GM23248 (cell line): ENCODE measurements around the gene MYBPC3. TPM values are rescaled to one million over a fixed set of nuclear protein-coding genes. Genes with fewer than 3 reads are reported as not detected.
A peak's percentile ranks its signal among the peaks of the same experiment; 100 is the strongest.

Source experiments
- DNase-seq: peaks from one replicate; pipeline ENCODE4 v3.0.0-alpha.2; 2015
- H2AFZ ChIP-seq: fragments of 200-600 bp; sonication (generic); 2 replicates; pipeline ENCODE4 v1.6.1; 2016; ENCODE audit warnings: antibody characterized with exemption
- H3F3A ChIP-seq: fragments of 200-600 bp; sonication (generic); 2 replicates; pipeline ENCODE4 v1.6.1; 2016; ENCODE audit warnings: mild to moderate bottlenecking, antibody characterized with exemption, mixed run types; ENCODE audit not compliant: insufficient read depth
- H3K27ac ChIP-seq: fragments of 200-600 bp; sonication (generic); 2 replicates; pipeline ENCODE4 v1.5.1; 2016; ENCODE audit warnings: mild to moderate bottlenecking
- H3K27me3 ChIP-seq: fragments of 200-600 bp; sonication (generic); replicated peaks from 2 replicates; pipeline ENCODE4 v1.6.1; 2016; ENCODE audit warnings: mild to moderate bottlenecking; ENCODE audit not compliant: insufficient read depth
- H3K36me3 ChIP-seq: fragments of 200-600 bp; sonication (generic); 2 replicates; pipeline ENCODE4 v1.6.1; 2016; ENCODE audit warnings: low read depth, mild to moderate bottlenecking
- H3K4me1 ChIP-seq: fragments of 200-600 bp; sonication (generic); 2 replicates; pipeline ENCODE4 v1.6.1; 2016; ENCODE audit warnings: mild to moderate bottlenecking; ENCODE audit not compliant: insufficient read depth
- H3K4me2 ChIP-seq: fragments of 200-600 bp; sonication (generic); one replicate; pipeline ENCODE4 v1.6.1; 2016; ENCODE audit warnings: mild to moderate bottlenecking; ENCODE audit not compliant: unreplicated experiment
- H3K4me3 ChIP-seq: fragments of 200-600 bp; sonication (generic); 2 replicates; pipeline ENCODE4 v1.5.1; 2016; ENCODE audit warnings: mild to moderate bottlenecking
- H3K79me2 ChIP-seq: fragments of 200-600 bp; sonication (generic); 2 replicates; pipeline ENCODE4 v1.6.1; 2016; ENCODE audit warnings: mild to moderate bottlenecking; ENCODE audit not compliant: insufficient read depth
- H3K9ac ChIP-seq: fragments of 200-600 bp; sonication (generic); 2 replicates; pipeline ENCODE4 v1.6.1; 2016; ENCODE audit warnings: mild to moderate bottlenecking
- H3K9me2 ChIP-seq: fragments of 200-600 bp; sonication (generic); 2 replicates; pipeline ENCODE4 v1.6.1; 2016; ENCODE audit warnings: mixed run types, mild to moderate bottlenecking, moderate library complexity; ENCODE audit not compliant: insufficient read depth
- H3K9me3 ChIP-seq: fragments of 200-600 bp; sonication (generic); one replicate; pipeline ENCODE4 v1.6.1; 2017; ENCODE audit warnings: low read depth
- H4K20me1 ChIP-seq: fragments of 200-600 bp; sonication (generic); 2 replicates; pipeline ENCODE4 v1.6.0; 2016; ENCODE audit not compliant: insufficient read depth
- EZH2 ChIP-seq: fragments of 200-600 bp; sonication (generic); IDR thresholded peaks from 2 replicates; pipeline ENCODE4 v1.6.1; 2018; ENCODE audit warnings: antibody characterized with exemption, mild to moderate bottlenecking; ENCODE audit not compliant: insufficient read depth, poor library complexity, severe bottlenecking
- EZH2phosphoT487 ChIP-seq: fragments of 200-600 bp; sonication (generic); IDR thresholded peaks from 2 replicates; pipeline ENCODE4 v1.6.1; 2018; ENCODE audit warnings: antibody characterized with exemption, moderate library complexity, mild to moderate bottlenecking, low read depth; ENCODE audit not compliant: insufficient read depth
- WGBS, 2 experiments: methylation state at CpG; one replicate each; pipeline ENCODE4 v1.1.6; 2015 to 2017; ENCODE audit warnings: low lambda C conversion rate in 2 of 2, low coverage in 1 of 2; ENCODE audit errors: missing lambda C conversion rate in 2 of 2; 5-methylcytosine and 5-hydroxymethylcytosine counted together
- in situ Hi-C: fragments of 300-500 bp; cut with MboI; formaldehyde crosslinking; loops from 2 replicates; pipeline ENCODE4 v1.15.0; 2020
- polyA plus RNA-seq: library from polyadenylated mRNA; unstranded; fragments of >200 nt; fragmentation: Nextera tagmentation; extraction: Ambion mirVana; gene quantifications from 2 replicates; pipeline ENCODE4 v1.2.1, GENCODE V29; 2016
- total RNA-seq: library from RNA; depleted of rRNA; stranded (reverse); fragments of >200 nt; shearing (Covaris generic); gene quantifications from 2 replicates; pipeline ENCODE4 v1.2.3, GENCODE V29; 2014

The MYBPC3 gene
- total and polyA plus RNA-seq, 2 experiments from 2014 or later: not detected

GRCh38 chr11:47351156-47352126 lies 1.1 kb downstream of the MYBPC3 start:
- no peaks in the 10 kb centered on the region for H4K20me1 ChIP-seq
- H3K9me2 ChIP-seq: no peaks in the 10 kb centered on the region
- no peak overlapping the region for H3K27ac ChIP-seq
- no peaks in the 10 kb centered on the region for H3K27me3 ChIP-seq
- no peaks in the 10 kb centered on the region for H3K36me3 ChIP-seq
- H3K79me2 ChIP-seq: no peaks in the 10 kb centered on the region
- H3K4me2 ChIP-seq: no peak overlapping the region
- WGBS, 2 experiments: 71 to 72% methylated on average over 29 of the region's 29 CpGs
- H3K4me1 ChIP-seq: no peaks in the 10 kb centered on the region
- no peak for TF ChIP-seq EZH2
- TF ChIP-seq EZH2phosphoT487: no peak
- H2AFZ ChIP-seq: no peak overlapping the region
- no peak overlapping the region for H3K4me3 ChIP-seq
- no peak overlapping the region for H3K9ac ChIP-seq
- in situ Hi-C loops: no loop called here
- no peaks in the 10 kb centered on the region for H3K9me3 ChIP-seq
- 0 out of 2 replicates have a peak, but pooled peaks cover 5% of the 10 kb centered on the region for H3F3A ChIP-seq
- no peak for DNase-seq

- H3K4me1 ChIP-seq: no peaks in the 10 kb centered on the region
- no peak for DNase-seq
- H3K9ac ChIP-seq: no peak overlapping the region
- H3F3A ChIP-seq: no peaks in the 10 kb centered on the region
- 71% methylated on average over 8 to 9 of the region's 9 CpGs for WGBS, 2 experiments
- H3K79me2 ChIP-seq: no peaks in the 10 kb centered on the region
- H3K9me2 ChIP-seq: no peaks in the 10 kb centered on the region
- no peaks in the 10 kb centered on the region for H3K27me3 ChIP-seq
- no peak overlapping the region for H3K4me3 ChIP-seq
- TF ChIP-seq EZH2phosphoT487: no peak
- no peak for TF ChIP-seq EZH2
- no peak overlapping the region for H2AFZ ChIP-seq
- no peaks in the 10 kb centered on the region for H3K36me3 ChIP-seq
- H4K20me1 ChIP-seq: no peaks in the 10 kb centered on the region
- in situ Hi-C loops: no loop called here
- H3K4me2 ChIP-seq: no peak overlapping the region
- no peak overlapping the region for H3K27ac ChIP-seq
- no peaks in the 10 kb centered on the region for H3K9me3 ChIP-seq
Observed at GRCh38 chr11:47350315-47350714, 2.2 kb downstream of the MYBPC3 start.

GRCh38 chr11:47349521-47350095 lies 2.9 kb downstream of the MYBPC3 start:
- in situ Hi-C loops: no loop called here
- TF ChIP-seq EZH2 (no peak), EZH2phosphoT487 (no peak)
- no peaks in the 10 kb centered on the region for H3K9me3 ChIP-seq
- no peaks in the 10 kb centered on the region for H3F3A ChIP-seq
- WGBS, 2 experiments: 82 to 87% methylated on average over 14 to 23 of the region's 23 CpGs
- H3K27ac ChIP-seq: no peak overlapping the region
- H3K4me2 ChIP-seq: no peak overlapping the region
- no peak overlapping the region for H2AFZ ChIP-seq
- H3K4me3 ChIP-seq: no peak overlapping the region
- no peak overlapping the region for H3K9ac ChIP-seq
- H3K27me3 ChIP-seq: no peaks in the 10 kb centered on the region
- no peaks in the 10 kb centered on the region for H3K36me3 ChIP-seq
- H4K20me1 ChIP-seq: no peaks in the 10 kb centered on the region
- DNase-seq: no peak
- H3K4me1 ChIP-seq: no peaks in the 10 kb centered on the region
- H3K9me2 ChIP-seq: no peaks in the 10 kb centered on the region
- H3K79me2 ChIP-seq: no peaks in the 10 kb centered on the region

GRCh38 chr11:47348859-47349258 lies 3.6 kb downstream of the MYBPC3 start:
- Histone ChIP-seq H4K20me1 (no peaks in the 10 kb centered on the region), H3K27ac (no peak overlapping the region), H3K4me2 (no peak overlapping the region), H3K27me3 (no peaks in the 10 kb centered on the region), H3K9me3 (no peaks in the 10 kb centered on the region), H3K9me2 (no peaks in the 10 kb centered on the region), H3F3A (no peaks in the 10 kb centered on the region), H3K36me3 (no peaks in the 10 kb centered on the region), H3K9ac (no peak overlapping the region), H3K4me1 (no peaks in the 10 kb centered on the region), H2AFZ (no peak overlapping the region), H3K79me2 (no peaks in the 10 kb centered on the region), H3K4me3 (no peak overlapping the region)
- peak; percentile 31 for DNase-seq
- 69 to 71% methylated on average over 7 to 8 of the region's 8 CpGs for WGBS, 2 experiments
- TF ChIP-seq EZH2 (no peak), EZH2phosphoT487 (no peak)
- in situ Hi-C loops: no loop called here
